ENCODE measurements around the gene LYRM4.

LYRM4 gene

GRCh38 chr6:5094327-5094726, 166.4 kb downstream of the LYRM4 start:
- DNase-seq (ENCODE audit: low read depth): no peak

GRCh38 chr6:5093231-5094015, 167.3 kb downstream of the LYRM4 start:
- no peak for DNase-seq (ENCODE audit: low read depth)

- no peak for DNase-seq (ENCODE audit: low read depth)
Measured at GRCh38 chr6:5091210-5092069, 169.3 kb downstream of the LYRM4 start.

- no peak for DNase-seq (ENCODE audit: low read depth)
Measured at GRCh38 chr6:5090603-5091002, 170.1 kb downstream of the LYRM4 start.

- no peak for DNase-seq (ENCODE audit: low read depth)
Measured at GRCh38 chr6:5089481-5090438, 171.0 kb downstream of the LYRM4 start.

- DNase-seq (ENCODE audit: low read depth): no peak
Measured at GRCh38 chr6:5088780-5089179, 172.0 kb downstream of the LYRM4 start.

GRCh38 chr6:5087389-5087788, 173.4 kb downstream of the LYRM4 start:
- DNase-seq (ENCODE audit: low read depth): no peak

- DNase-seq (ENCODE audit: low read depth): no peak
Measured at GRCh38 chr6:5086294-5086890, 174.4 kb downstream of the LYRM4 start.

GRCh38 chr6:5085648-5086293, 175.0 kb downstream of the LYRM4 start:
- no peak for DNase-seq (ENCODE audit: low read depth)

- DNase-seq (ENCODE audit: low read depth): peak; percentile 20
Measured at GRCh38 chr6:5084781-5085647, 175.7 kb downstream of the LYRM4 start, which contains the start of gene PPP1R3G. TSS of gene PPP1R3G (plus strand) at chr6:5085341. CDS start at chr6:5085486, 145 bp downstream.

- no peak for DNase-seq (ENCODE audit: low read depth)
Measured at GRCh38 chr6:5084360-5084780, 176.4 kb downstream of the LYRM4 start.

GRCh38 chr6:5083813-5084359, 176.9 kb downstream of the LYRM4 start:
- no peak for DNase-seq (ENCODE audit: low read depth)

GRCh38 chr6:5083307-5083583, 177.5 kb downstream of the LYRM4 start:
- no peak for DNase-seq (ENCODE audit: low read depth)

- DNase-seq (ENCODE audit: low read depth): no peak
Measured at GRCh38 chr6:5082487-5083306, 178.1 kb downstream of the LYRM4 start.

GRCh38 chr6:5081955-5082354, 178.8 kb downstream of the LYRM4 start:
- no peak for DNase-seq (ENCODE audit: low read depth)

- DNase-seq (ENCODE audit: low read depth): no peak
Measured at GRCh38 chr6:5081182-5081581, 179.6 kb downstream of the LYRM4 start.

- DNase-seq (ENCODE audit: low read depth): no peak
Measured at GRCh38 chr6:5080574-5080973, 180.2 kb downstream of the LYRM4 start.

- no peak for DNase-seq (ENCODE audit: low read depth)
Measured at GRCh38 chr6:5079692-5080091, 181.1 kb downstream of the LYRM4 start.

GRCh38 chr6:5078121-5078669, 182.6 kb downstream of the LYRM4 start:
- DNase-seq (ENCODE audit: low read depth): no peak
